Epithelial cell of esophagus (primary cell): ENCODE measurements around the gene DNAJA4.
"Not testable (repeated sequence)": the region's sequence is repeated elsewhere in the genome, so short reads cannot be mapped to it uniquely, and the experiment has no call there.

Experiments used
- DNase-seq: peaks from one replicate; pipeline ENCODE4 v3.0.0; 2010; ENCODE audit warnings: low read depth
- H3K4me3 ChIP-seq: 2 replicates; pipeline ENCODE4 v1.5.1; 2011; ENCODE audit warnings: mild to moderate bottlenecking, low read length, control low read depth
- CTCF ChIP-seq: IDR thresholded peaks from 2 replicates; pipeline ENCODE4 v1.5.1; 2011; ENCODE audit warnings: low read depth, mild to moderate bottlenecking, low read length, control low read depth, inconsistent platforms; ENCODE audit not compliant: insufficient read depth; ENCODE audit errors: missing control alignments

The DNAJA4 gene

DNA sequence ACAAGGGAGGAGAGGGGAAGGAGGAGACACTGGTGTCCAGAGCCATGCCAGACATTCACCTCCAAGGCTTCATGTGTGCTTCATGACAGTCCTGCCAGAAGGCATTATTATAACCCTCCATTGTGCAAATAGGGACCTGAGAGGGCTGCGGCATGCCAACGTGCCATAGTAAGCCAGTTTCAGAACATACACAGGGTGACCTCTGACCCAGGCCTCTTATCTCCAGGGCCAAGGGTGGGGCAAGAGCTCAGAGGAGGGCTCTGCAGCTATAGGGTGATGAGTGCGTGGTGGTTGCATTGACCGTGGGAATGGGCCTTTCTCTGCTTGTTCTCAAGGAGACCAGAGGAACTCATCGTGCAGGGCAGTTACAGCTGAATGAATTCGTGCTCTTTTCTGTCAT is 20.3 kb upstream of the DNAJA4 start:
- TF ChIP-seq CTCF, result no peak
- no peak overlapping the region for H3K4me3 ChIP-seq
- DNase-seq, result no peak

GRCh38 chr15:78244893-78245292 is 19.5 kb upstream of the DNAJA4 start:
- no peak for DNase-seq
- no peak overlapping the region for H3K4me3 ChIP-seq
- no peak for TF ChIP-seq CTCF

GRCh38 chr15:78245392-78245791 is 19.0 kb upstream of the DNAJA4 start:
- not testable (repeated sequence) for DNase-seq, H3K4me3 ChIP-seq

GRCh38 chr15:78245976-78246620 is 18.3 kb upstream of the DNAJA4 start:
- DNase-seq, result not testable (repeated sequence)

GRCh38 chr15:78247911-78248310 is 16.5 kb upstream of the DNAJA4 start:
- DNase-seq, result no peak
- TF ChIP-seq CTCF, result no peak

More at GRCh38 chr15:78245976-78246620, 18.3 kb upstream of the DNAJA4 start:
- H3K4me3 ChIP-seq, result not testable (repeated sequence)

DNA sequence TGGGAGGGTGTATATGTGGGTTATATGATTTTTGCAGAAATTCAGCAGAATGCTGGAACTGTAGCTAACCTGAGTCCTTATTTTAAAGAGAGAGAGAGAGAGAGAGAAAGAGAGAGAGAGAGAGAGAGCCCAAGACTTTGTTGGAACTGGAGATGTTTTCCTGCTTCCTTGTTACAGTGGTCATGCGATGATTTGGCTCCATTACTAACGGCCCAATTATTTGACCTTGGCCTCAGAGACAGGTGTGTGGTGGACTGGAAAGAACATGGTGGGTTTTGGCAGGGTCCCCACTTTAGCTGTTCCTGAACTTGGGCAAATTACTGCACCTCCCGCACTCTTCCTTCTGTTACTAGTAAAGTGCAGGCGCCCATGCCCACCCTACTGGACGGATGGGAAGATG is 15.2 kb upstream of the DNAJA4 start:
- TF ChIP-seq CTCF, result no peak
- H3K4me3 ChIP-seq, result no peak overlapping the region
- no peak for DNase-seq

More at GRCh38 chr15:78247911-78248310, 16.5 kb upstream of the DNAJA4 start:
- no peak overlapping the region for H3K4me3 ChIP-seq

DNA sequence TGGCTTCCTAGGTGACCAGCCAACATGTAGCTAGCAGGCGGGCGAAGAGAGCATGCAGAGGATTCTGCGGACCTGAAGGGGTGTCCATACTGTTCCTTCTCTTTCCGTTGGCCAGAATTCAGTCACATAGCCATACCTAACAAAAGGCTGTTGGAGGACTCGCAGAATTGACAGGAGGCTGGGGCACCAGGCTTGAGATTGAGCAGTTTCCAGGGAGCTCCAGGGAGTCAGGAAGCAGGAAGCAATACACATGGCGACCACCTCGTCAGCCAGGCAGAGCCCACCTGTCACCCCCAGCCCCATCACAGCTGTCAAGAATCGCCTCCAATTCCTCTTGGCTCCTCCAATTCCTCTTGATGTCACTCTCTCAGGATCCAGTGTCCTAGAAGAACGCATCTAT is 13.2 kb upstream of the DNAJA4 start:
- no peak for TF ChIP-seq CTCF
- no peak for DNase-seq
- H3K4me3 ChIP-seq, result no peak overlapping the region

DNA sequence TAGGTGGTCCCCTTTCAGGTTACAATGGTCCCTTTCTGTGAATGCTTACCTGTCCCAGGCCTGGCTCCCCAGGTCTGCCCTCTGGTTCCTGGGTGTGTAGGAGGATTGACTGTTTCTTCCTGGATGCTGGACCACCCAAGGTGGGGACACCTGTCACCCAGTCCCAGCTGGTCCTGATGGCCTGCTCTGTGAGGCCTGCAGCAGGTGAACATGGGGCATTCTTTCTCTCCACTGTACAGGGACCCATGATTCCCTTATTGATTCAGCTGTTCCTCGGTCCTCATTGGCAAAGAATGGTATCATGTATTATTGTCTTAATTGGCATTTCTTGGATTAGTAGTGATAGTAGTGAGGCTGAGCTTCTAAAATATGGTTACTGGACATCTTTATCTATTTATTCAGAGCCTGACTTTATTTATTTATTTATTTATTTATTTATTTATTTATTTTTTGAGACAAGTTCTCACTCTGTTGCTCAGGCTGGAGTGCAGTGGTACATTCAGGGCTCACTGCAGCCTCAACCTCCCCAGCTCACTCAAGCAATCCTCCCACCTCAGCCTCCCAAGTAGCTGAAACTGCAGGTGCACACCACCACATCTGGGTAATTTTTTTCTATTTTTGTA is 8.8 kb upstream of the DNAJA4 start:
- TF ChIP-seq CTCF, result no peak
- H3K4me3 ChIP-seq, result no peak overlapping the region
- DNase-seq, result no peak
